ENCODE data around the gene DDOST.
"Not testable (repeated sequence)": the region's sequence is repeated elsewhere in the genome, so short reads cannot be mapped to it uniquely, and the experiment has no call there.

DDOST gene

GRCh38 chr1:20616847-20617487 lies 44.2 kb downstream of the DDOST start:
- no peak overlapping the region for H3K27ac ChIP-seq (ENCODE audit: low read depth, low read length)
- no peaks in the 10 kb centered on the region for H3K9me3 ChIP-seq (ENCODE audit: low read length)
- H3K9ac ChIP-seq (ENCODE audit: low read length): no peak overlapping the region

DNA sequence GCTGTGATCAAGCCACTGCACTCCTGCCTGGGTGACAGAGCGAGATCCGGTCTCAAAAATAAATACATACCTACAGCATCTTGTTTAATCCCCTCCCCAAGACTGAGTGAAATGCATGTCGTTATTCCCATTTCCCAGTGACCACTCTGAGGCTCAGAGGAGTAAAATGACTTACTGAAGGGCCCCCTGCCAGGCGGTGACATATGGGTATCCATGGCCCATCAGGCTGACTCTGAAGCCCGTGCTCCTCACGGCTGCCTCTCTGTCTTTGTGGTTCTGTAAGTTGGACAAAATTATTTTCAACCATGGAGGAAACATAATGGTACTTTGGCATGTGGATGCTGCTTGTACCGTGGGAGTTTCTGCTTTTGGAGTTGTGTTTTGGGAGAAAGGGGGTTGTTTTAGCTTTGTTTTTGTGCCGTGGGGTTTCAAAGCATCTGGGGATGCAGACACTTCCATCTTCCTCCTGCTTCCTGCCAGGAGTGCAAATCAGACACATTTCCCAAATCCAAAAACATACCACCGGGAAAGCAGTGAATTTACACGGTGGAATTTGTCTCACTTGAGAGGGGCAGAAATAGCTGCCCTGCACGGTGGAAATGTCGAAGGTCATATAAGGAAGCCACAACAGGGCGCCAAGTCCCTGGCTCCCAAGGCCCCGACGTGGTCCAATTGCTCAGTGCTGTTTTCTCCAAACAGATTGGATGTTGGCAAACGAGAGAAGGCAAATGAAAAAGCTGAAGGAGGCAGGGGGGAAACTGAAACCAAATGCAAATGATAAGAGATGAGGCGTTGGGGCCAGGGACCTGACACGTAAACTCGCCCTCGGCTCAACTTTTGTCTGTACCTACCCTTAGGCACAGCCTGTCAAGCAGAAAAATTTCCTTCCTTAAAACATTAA lies 45.0 kb downstream of the DDOST start:
- H3K9me3 ChIP-seq (ENCODE audit: low read length): no peaks in the 10 kb centered on the region
- no peak overlapping the region for H3K9ac ChIP-seq (ENCODE audit: low read length)
- H3K4me1 ChIP-seq (ENCODE audit: insufficient read depth, low read length): peaks cover 17% of the 10 kb centered on the region
- no peaks in the 10 kb centered on the region for H3K36me3 ChIP-seq (ENCODE audit: insufficient read depth, low read length)
- no peaks in the 10 kb centered on the region for H3K27me3 ChIP-seq (ENCODE audit: control insufficient read depth in 1 of 2, insufficient read depth in 2 of 2, low read length in 2 of 2)
- H3K27ac ChIP-seq (ENCODE audit: low read depth, low read length): no peak overlapping the region
- H3K4me3 ChIP-seq (ENCODE audit: low read depth in 1 of 2, low read length in 2 of 2): no peak overlapping the region

More at GRCh38 chr1:20616847-20617487, 44.2 kb downstream of the DDOST start:
- Histone ChIP-seq H3K27me3 (ENCODE audit: control insufficient read depth in 1 of 2, insufficient read depth in 2 of 2, low read length in 2 of 2) (no peaks in the 10 kb centered on the region), H3K4me1 (ENCODE audit: insufficient read depth, low read length) (peaks cover 17% of the 10 kb centered on the region), H3K36me3 (ENCODE audit: insufficient read depth, low read length) (no peaks in the 10 kb centered on the region), H3K4me3 (ENCODE audit: low read depth in 1 of 2, low read length in 2 of 2) (no peak overlapping the region)

- Histone ChIP-seq H3K27ac (ENCODE audit: low read depth, low read length) (no peak overlapping the region), H3K4me1 (ENCODE audit: insufficient read depth, low read length) (peaks cover 17% of the 10 kb centered on the region), H3K9ac (ENCODE audit: low read length) (no peak overlapping the region), H3K36me3 (ENCODE audit: insufficient read depth, low read length) (no peaks in the 10 kb centered on the region), H3K4me3 (ENCODE audit: low read depth in 1 of 2, low read length in 2 of 2) (no peak overlapping the region), H3K9me3 (ENCODE audit: low read length) (no peaks in the 10 kb centered on the region), H3K27me3 (ENCODE audit: control insufficient read depth in 1 of 2, insufficient read depth in 2 of 2, low read length in 2 of 2) (no peaks in the 10 kb centered on the region)
Measured at GRCh38 chr1:20614131-20614579, 47.0 kb downstream of the DDOST start.

- peaks cover 17% of the 10 kb centered on the region for H3K4me1 ChIP-seq (ENCODE audit: insufficient read depth, low read length)
- no peaks in the 10 kb centered on the region for H3K36me3 ChIP-seq (ENCODE audit: insufficient read depth, low read length)
- H3K4me3 ChIP-seq (ENCODE audit: low read depth in 1 of 2, low read length in 2 of 2): no peak overlapping the region
- no peak overlapping the region for H3K9ac ChIP-seq (ENCODE audit: low read length)
- H3K9me3 ChIP-seq (ENCODE audit: low read length): no peaks in the 10 kb centered on the region
- H3K27ac ChIP-seq (ENCODE audit: low read depth, low read length): no peak overlapping the region
- H3K27me3 ChIP-seq (ENCODE audit: control insufficient read depth in 1 of 2, insufficient read depth in 2 of 2, low read length in 2 of 2): no peaks in the 10 kb centered on the region
Measured at GRCh38 chr1:20612221-20612746, 48.9 kb downstream of the DDOST start.

- Histone ChIP-seq H3K27ac (ENCODE audit: low read depth, low read length) (no peak overlapping the region), H3K36me3 (ENCODE audit: insufficient read depth, low read length) (no peaks in the 10 kb centered on the region), H3K9me3 (ENCODE audit: low read length) (no peaks in the 10 kb centered on the region), H3K27me3 (ENCODE audit: control insufficient read depth in 1 of 2, insufficient read depth in 2 of 2, low read length in 2 of 2) (no peaks in the 10 kb centered on the region), H3K4me1 (ENCODE audit: insufficient read depth, low read length) (peaks cover 17% of the 10 kb centered on the region), H3K9ac (ENCODE audit: low read length) (no peak overlapping the region), H3K4me3 (ENCODE audit: low read depth in 1 of 2, low read length in 2 of 2) (no peak overlapping the region)
Measured at GRCh38 chr1:20611652-20612051, 49.5 kb downstream of the DDOST start.

DNA sequence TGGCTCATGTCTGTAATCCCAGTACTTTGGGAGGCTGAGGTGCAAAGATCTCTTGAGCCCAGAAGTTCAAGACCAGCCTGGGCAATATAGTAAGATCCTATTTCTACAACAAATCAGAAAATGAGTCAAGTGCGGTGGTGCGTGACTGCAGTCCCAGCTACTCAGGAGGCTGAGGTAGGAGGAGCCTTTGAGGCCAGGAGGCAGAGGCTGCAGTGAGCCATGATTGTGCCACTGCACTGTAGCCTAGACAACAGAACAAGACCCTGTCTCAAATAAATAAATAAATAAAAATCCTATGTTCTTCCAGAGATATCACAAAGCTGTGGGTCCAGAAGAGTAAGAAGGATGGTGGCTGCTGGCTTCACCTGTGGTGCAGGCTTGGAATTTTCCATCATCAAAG lies 50.2 kb downstream of the DDOST start:
- Histone ChIP-seq H3K27me3 (ENCODE audit: control insufficient read depth in 1 of 2, insufficient read depth in 2 of 2, low read length in 2 of 2) (no peaks in the 10 kb centered on the region), H3K36me3 (ENCODE audit: insufficient read depth, low read length) (no peaks in the 10 kb centered on the region), H3K27ac (ENCODE audit: low read depth, low read length) (no peak overlapping the region), H3K4me3 (ENCODE audit: low read depth in 1 of 2, low read length in 2 of 2) (no peak overlapping the region), H3K9ac (ENCODE audit: low read length) (no peak overlapping the region), H3K9me3 (ENCODE audit: low read length) (no peaks in the 10 kb centered on the region), H3K4me1 (ENCODE audit: insufficient read depth, low read length) (peaks cover 11% of the 10 kb centered on the region)

DNA sequence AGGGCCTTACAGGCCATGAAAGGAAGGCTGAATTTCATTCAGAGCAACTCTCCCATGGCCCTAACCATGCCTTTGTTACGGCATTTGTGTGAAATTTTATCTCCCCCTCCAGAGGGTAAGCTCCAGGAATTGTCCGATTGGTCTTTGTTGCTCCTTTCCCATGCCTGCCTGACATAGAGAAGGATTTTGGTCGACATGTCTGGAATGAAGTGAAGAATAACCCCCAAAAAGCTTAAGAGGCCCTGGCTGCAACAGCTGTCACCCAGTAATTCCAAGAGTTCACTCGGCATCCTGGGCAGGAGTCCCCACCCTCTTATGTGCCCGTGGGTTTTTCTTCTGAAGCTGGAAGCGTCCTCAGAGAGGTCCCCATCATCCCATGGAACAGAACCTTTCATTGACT lies 51.6 kb downstream of the DDOST start:
- Histone ChIP-seq H3K4me3 (ENCODE audit: low read depth in 1 of 2, low read length in 2 of 2) (no peak overlapping the region), H3K36me3 (ENCODE audit: insufficient read depth, low read length) (no peaks in the 10 kb centered on the region), H3K27me3 (ENCODE audit: control insufficient read depth in 1 of 2, insufficient read depth in 2 of 2, low read length in 2 of 2) (no peaks in the 10 kb centered on the region), H3K4me1 (ENCODE audit: insufficient read depth, low read length) (peaks cover 9% of the 10 kb centered on the region), H3K9ac (ENCODE audit: low read length) (no peak overlapping the region), H3K9me3 (ENCODE audit: low read length) (no peaks in the 10 kb centered on the region), H3K27ac (ENCODE audit: low read depth, low read length) (no peak overlapping the region)

DNA sequence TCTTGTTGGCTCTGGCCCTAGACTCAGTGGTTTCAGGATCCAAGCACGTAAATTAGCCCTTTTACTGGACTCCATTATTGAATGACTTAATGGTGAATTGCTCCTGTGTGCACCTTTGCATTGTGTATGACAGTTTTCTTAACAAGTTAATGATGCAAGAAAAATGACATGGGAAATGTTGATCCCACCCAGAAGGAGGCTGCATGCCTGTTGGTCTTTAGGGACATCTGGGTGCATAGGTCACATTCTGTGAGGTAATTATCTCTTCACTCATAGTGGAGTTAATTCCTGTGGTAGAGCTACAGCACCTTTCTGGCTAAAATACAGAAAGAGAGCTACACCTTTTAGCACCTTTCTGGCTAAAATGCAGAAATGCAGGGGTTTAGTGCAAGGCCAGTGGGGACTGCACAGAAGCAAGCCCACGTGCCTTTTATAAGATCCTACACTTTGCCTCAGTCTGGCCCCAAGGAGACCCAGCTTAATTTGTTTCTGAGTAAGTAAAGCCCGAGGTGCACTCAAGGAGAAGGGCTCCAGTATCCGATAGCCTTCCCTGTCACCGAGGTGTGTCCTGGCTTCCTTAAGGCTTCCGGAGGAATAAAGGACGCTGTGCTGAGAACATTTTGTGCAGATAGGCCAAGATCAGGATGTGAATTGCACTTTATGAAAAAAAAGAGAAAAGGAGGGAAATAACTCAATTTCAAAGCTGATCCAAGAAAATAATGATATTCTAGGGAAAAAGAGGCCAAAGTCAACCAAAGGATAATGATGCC lies 54.2 kb downstream of the DDOST start:
- not testable (repeated sequence) for H3K9me3 ChIP-seq (ENCODE audit: low read length); H3K36me3 ChIP-seq (ENCODE audit: insufficient read depth, low read length); H3K27ac ChIP-seq (ENCODE audit: low read depth, low read length); H3K4me1 ChIP-seq (ENCODE audit: insufficient read depth, low read length); H3K27me3 ChIP-seq (ENCODE audit: control insufficient read depth in 1 of 2, insufficient read depth in 2 of 2, low read length in 2 of 2); H3K4me3 ChIP-seq (ENCODE audit: low read depth in 1 of 2, low read length in 2 of 2); H3K9ac ChIP-seq (ENCODE audit: low read length)

GRCh38 chr1:20604678-20605077 lies 56.5 kb downstream of the DDOST start:
- Histone ChIP-seq H3K36me3 (ENCODE audit: insufficient read depth, low read length) (no peaks in the 10 kb centered on the region), H3K27me3 (ENCODE audit: control insufficient read depth in 1 of 2, insufficient read depth in 2 of 2, low read length in 2 of 2) (no peaks in the 10 kb centered on the region), H3K4me3 (ENCODE audit: low read depth in 1 of 2, low read length in 2 of 2) (no peak overlapping the region), H3K4me1 (ENCODE audit: insufficient read depth, low read length) (no peaks in the 10 kb centered on the region), H3K27ac (ENCODE audit: low read depth, low read length) (no peak overlapping the region), H3K9ac (ENCODE audit: low read length) (no peak overlapping the region), H3K9me3 (ENCODE audit: low read length) (no peaks in the 10 kb centered on the region)

DNA sequence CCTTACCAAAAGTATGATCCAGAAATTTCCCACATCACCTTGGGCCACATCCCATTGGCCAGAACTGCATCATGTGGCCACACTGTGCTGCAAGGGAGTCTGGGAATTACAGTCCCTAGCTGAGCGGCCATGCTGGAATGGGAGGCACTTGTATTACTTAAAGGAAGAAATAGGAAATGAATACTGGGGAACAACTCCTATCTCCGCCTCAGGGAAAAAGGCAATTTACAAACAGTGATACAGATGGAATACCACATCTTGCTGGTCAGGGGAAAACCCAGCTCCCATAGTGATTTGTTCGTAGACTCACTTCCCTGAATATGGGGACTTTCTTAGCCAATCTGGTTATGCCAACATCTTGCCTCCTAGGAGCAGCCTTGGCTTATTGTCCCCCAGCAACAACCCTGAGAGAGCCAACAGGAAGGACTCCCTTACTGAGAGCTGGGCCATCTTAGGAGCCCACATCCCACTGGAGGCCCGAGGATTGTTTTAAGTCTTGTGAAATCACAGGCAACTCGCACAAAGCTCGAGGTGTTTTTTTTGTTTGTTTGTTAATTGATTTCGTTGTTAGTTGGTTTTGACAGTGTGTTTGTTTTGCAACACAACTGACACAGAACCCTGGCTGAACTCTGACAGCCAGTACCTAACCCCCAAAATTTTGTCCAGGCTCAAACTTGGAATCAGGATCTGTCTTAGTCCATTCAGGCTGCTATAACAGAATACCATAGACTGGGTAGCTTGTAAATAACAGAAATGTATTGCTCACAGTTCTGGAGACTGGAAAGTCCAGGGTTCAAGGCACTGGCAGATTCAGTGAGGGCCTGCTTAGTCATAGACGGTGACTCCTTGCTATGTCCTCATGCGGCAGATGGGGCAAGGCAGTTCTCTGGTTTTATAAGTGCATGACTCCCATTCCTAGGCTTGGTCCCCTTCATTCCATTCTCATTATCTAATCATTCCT lies 57.4 kb downstream of the DDOST start:
- H3K4me3 ChIP-seq (ENCODE audit: low read depth in 1 of 2, low read length in 2 of 2): no peak overlapping the region
- no peaks in the 10 kb centered on the region for H3K4me1 ChIP-seq (ENCODE audit: insufficient read depth, low read length)
- no peaks in the 10 kb centered on the region for H3K36me3 ChIP-seq (ENCODE audit: insufficient read depth, low read length)
- H3K27ac ChIP-seq (ENCODE audit: low read depth, low read length): no peak overlapping the region
- H3K9me3 ChIP-seq (ENCODE audit: low read length): no peaks in the 10 kb centered on the region
- no peak overlapping the region for H3K9ac ChIP-seq (ENCODE audit: low read length)
- no peaks in the 10 kb centered on the region for H3K27me3 ChIP-seq (ENCODE audit: control insufficient read depth in 1 of 2, insufficient read depth in 2 of 2, low read length in 2 of 2)
